ENCODE measurements around the gene CCDC150.
"Not testable (repeated sequence)": the region's sequence is repeated elsewhere in the genome, so short reads cannot be mapped to it uniquely, and the experiment has no call there.

Gene CCDC150

GRCh38 chr2:196639180-196640030, at the start of gene CCDC150:
Gene CCDC150 (plus strand): TSS chr2:196639715. CDS start chr2:196639767, 52 bp downstream.
- peak; percentile 91 for DNase-seq (ENCODE audit: low read depth)

- DNase-seq (ENCODE audit: low read depth): no peak
Observed at GRCh38 chr2:196590286-196590685, 49.2 kb upstream of the CCDC150 start.

- DNase-seq (ENCODE audit: low read depth): no peak
Observed at GRCh38 chr2:196591004-196591403, 48.5 kb upstream of the CCDC150 start.

GRCh38 chr2:196591621-196592022, 47.9 kb upstream of the CCDC150 start:
- no peak for DNase-seq (ENCODE audit: low read depth)

GRCh38 chr2:196592331-196592910, 47.1 kb upstream of the CCDC150 start:
- DNase-seq (ENCODE audit: low read depth): no peak

GRCh38 chr2:196592911-196593881, 46.3 kb upstream of the CCDC150 start, which contains the start of gene HECW2:
Gene HECW2 (minus strand): TSS chr2:196593554.
- no peak for DNase-seq (ENCODE audit: low read depth)

- DNase-seq (ENCODE audit: low read depth): no peak
Observed at GRCh38 chr2:196594158-196594557, 45.4 kb upstream of the CCDC150 start.

- DNase-seq (ENCODE audit: low read depth): no peak
Observed at GRCh38 chr2:196597531-196597930, 42.0 kb upstream of the CCDC150 start.

GRCh38 chr2:196598412-196598811, 41.1 kb upstream of the CCDC150 start:
- DNase-seq (ENCODE audit: low read depth): no peak

GRCh38 chr2:196598846-196599245, 40.7 kb upstream of the CCDC150 start:
- no peak for DNase-seq (ENCODE audit: low read depth)

GRCh38 chr2:196601430-196602306, 37.8 kb upstream of the CCDC150 start:
- no peak for DNase-seq (ENCODE audit: low read depth)

- DNase-seq (ENCODE audit: low read depth): no peak
Observed at GRCh38 chr2:196604196-196604595, 35.3 kb upstream of the CCDC150 start.

- DNase-seq (ENCODE audit: low read depth): no peak
Observed at GRCh38 chr2:196606516-196606915, 33.0 kb upstream of the CCDC150 start.

- no peak for DNase-seq (ENCODE audit: low read depth)
Observed at GRCh38 chr2:196607073-196607472, 32.4 kb upstream of the CCDC150 start.

- not testable (repeated sequence) for DNase-seq (ENCODE audit: low read depth)
Observed at GRCh38 chr2:196607896-196608295, 31.6 kb upstream of the CCDC150 start.

- DNase-seq (ENCODE audit: low read depth): no peak
Observed at GRCh38 chr2:196609806-196610205, 29.7 kb upstream of the CCDC150 start.

- DNase-seq (ENCODE audit: low read depth): no peak
Observed at GRCh38 chr2:196610796-196611195, 28.7 kb upstream of the CCDC150 start.

GRCh38 chr2:196613302-196613701, 26.2 kb upstream of the CCDC150 start:
- DNase-seq (ENCODE audit: low read depth): no peak

- DNase-seq (ENCODE audit: low read depth): no peak
Observed at GRCh38 chr2:196617430-196617829, 22.1 kb upstream of the CCDC150 start.

GRCh38 chr2:196618661-196619060, 20.9 kb upstream of the CCDC150 start:
- DNase-seq (ENCODE audit: low read depth): no peak

- no peak for DNase-seq (ENCODE audit: low read depth)
Observed at GRCh38 chr2:196630531-196630930, 9.0 kb upstream of the CCDC150 start.

All from stimulated activated CD8-positive, alpha-beta memory T cell treated with anti-CD3 and anti-CD28 coated beads, Interleukin-4, amount 100 ng/mL, for 24 hours (primary cell).